Activated CD4-positive, alpha-beta T cell treated with anti-CD3 and anti-CD28 coated beads, Interleukin-2, amount 10 ng/mL, durations not matched to agents 7 days and 5 days (primary cell): ENCODE measurements around the gene RPL3. TPM values are rescaled to one million over a fixed set of nuclear protein-coding genes. Genes with fewer than 3 reads are reported as not detected.
"Not testable (repeated sequence)": the region's sequence is repeated elsewhere in the genome, so short reads cannot be mapped to it uniquely, and the experiment has no call there.

Experiments
- CTCF ChIA-PET: fragments of 350-600 bp; sonication (Branson Sonifier 250); formaldehyde crosslinking; loops from one replicate; lab custom pipeline; 2021; ENCODE audit warnings: antibody characterized with exemption; lab: Charles Lee
- POLR2A ChIA-PET: fragments of 350-600 bp; sonication (Branson Sonifier 250); formaldehyde crosslinking; loops from one replicate; lab custom pipeline; 2021; ENCODE audit warnings: antibody characterized with exemption; lab: Charles Lee
- DNase-seq: peaks from one replicate; pipeline ENCODE4 v3.0.0-alpha.2; 2020
- H3K27ac Mint-ChIP-seq: one replicate; pipeline ENCODE4 v1.8.0; 2021; ENCODE audit warnings: mild to moderate bottlenecking, moderate library complexity, mixed read lengths
- H3K27me3 Mint-ChIP-seq: one replicate; pipeline ENCODE4 v1.8.0; 2021; ENCODE audit warnings: mixed read lengths
- H3K36me3 Mint-ChIP-seq: one replicate; pipeline ENCODE4 v1.8.0; 2021; ENCODE audit warnings: low read depth, mixed read lengths
- H3K4me1 Mint-ChIP-seq: one replicate; pipeline ENCODE4 v1.8.0; 2021; ENCODE audit warnings: mixed read lengths
- H3K4me3 Mint-ChIP-seq: one replicate; pipeline ENCODE4 v1.8.0; 2021; ENCODE audit warnings: mild to moderate bottlenecking, moderate library complexity, mixed read lengths
- H3K9me3 Mint-ChIP-seq: one replicate; pipeline ENCODE4 v1.8.0; 2021; ENCODE audit warnings: mixed read lengths
- total RNA-seq, 2 experiments: library from RNA; stranded (reverse); gene quantifications; one replicate each; pipeline ENCODE4 v1.2.3, GENCODE V29; 2021

RPL3 gene
- total RNA-seq, 2 experiments from 2014 or later: 1,621 to 1,780 TPM

DNA sequence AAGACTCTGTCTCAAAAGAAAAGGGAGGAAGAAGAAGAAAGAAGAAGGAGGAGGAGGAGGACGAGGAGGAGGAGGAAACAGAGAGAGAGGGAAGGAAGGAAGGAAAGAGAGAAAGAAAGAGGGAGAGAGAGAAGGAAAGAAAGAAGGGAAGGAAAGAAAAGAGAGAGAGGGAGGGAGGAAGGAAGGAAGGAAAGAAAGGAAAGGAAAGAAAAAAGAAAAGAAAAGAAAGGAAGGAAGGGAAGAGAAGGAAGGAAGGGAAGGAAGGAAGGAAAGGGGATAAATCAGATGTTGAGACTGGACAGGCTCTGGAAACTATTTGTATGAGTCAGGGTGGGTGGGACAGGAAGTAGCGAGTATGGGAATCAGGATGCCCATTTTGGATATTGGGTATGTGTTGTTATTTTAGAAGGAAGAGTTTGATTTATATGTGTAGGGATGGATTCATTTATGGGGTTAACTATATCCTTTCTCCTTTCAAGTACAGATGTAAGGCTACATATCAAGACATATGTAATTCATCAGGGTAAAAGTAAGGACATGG, 6.0 kb upstream of the RPL3 start:
- no peaks in the 10 kb centered on the region for H3K9me3 Mint-ChIP-seq
- CTCF ChIA-PET: no interaction called here
- DNase-seq: no peak
- POLR2A ChIA-PET: no interaction called here
- no peak overlapping the region for H3K4me3 Mint-ChIP-seq
- H3K27ac Mint-ChIP-seq: no peak overlapping the region
- peaks cover 3% of the 10 kb centered on the region for H3K4me1 Mint-ChIP-seq
- H3K27me3 Mint-ChIP-seq: peaks cover 9% of the 10 kb centered on the region
- no peaks in the 10 kb centered on the region for H3K36me3 Mint-ChIP-seq

DNA sequence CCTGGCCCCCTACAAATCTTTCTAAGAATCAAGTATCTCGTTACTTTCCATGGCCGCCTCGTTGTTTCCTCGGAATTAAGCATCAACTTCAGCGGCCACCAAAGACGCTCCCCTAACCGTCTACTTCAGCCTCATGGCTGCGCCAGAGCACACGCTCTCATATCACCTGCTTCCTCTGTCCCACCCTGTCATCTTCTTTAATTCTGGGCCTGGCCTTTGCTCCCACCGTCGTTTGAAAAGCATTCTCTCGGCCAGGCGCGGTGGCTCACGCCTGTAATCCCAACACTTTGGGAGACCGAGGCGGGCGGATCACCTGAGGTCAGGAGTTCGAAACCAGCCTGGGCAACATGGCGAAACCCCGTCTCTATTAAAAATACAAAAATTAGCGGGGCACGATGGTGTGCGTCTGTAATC, 1.2 kb upstream of the RPL3 start:
- DNase-seq, H3K27me3 Mint-ChIP-seq, H3K9me3 Mint-ChIP-seq: not testable (repeated sequence)
- Mint-ChIP-seq H3K36me3 (peaks cover 38% of the 10 kb centered on the region), H3K27ac (peak overlapping the region; percentile 100), H3K4me3 (peak overlapping the region; percentile 95), H3K4me1 (peaks cover 34% of the 10 kb centered on the region)
- POLR2A ChIA-PET: interaction anchor here (1.2 kb wide), 1 partner anchor 172 kb away, joined by 3 read pairs; no protein-coding TSS in a partner anchor
- CTCF ChIA-PET: interaction anchor here (0.6 to 1.6 kb wide), 5 partner anchors 11 to 932 kb away, joined by 3 to 6 read pairs (median 3); no protein-coding TSS in a partner anchor

DNA sequence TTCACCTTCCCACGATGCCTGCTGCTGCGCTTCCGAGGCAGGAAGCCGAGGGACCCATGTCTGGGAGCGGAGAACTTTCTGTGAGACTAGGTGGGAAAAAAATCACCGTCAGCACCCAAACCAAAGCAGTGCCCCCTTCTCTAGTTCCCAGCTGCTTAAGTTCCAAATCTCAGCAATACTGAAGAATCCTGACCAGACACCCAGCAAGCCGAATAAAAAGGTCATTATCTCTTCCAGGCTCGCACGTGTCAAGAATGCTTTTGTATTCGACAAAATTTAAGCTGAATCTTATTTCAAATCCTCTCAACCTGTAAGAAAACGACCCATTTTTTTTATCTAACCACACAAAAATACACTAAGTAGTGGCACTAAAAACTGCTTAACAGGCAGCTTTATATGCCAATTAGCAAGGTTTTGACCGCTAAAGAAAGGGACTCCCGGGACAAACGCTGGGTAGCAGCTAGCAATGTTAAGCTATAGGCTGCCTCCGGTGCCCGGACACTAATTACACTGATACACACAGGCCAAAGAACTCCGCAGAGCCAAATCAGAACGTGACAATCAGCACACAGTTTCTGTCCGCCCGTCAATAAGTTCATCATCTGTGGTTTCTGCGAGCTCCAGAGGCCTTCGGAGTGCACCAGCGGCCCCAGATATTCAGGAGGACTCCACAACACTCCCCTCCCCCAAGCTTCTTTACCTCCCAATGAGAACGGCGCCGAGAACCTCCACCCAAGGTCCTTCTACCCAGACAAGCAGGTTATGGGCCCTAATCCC, 728 bp downstream of the RPL3 start:
- peak overlapping the region; percentile 100 for H3K27ac Mint-ChIP-seq
- ChIA-PET POLR2A (interaction anchor here (0.6 to 2.0 kb wide), 4 partner anchors 148 to 210 kb away, joined by 3 to 10 read pairs (median 5); partner anchors contain the start of gene ATF4), CTCF (interaction anchor here (0.6 to 5.2 kb wide), 9 partner anchors 12 to 210 kb away, joined by 3 to 36 read pairs (median 4); partner anchors contain the start of gene TAB1)
- peak; percentile 49 for DNase-seq
- no peaks in the 10 kb centered on the region for H3K9me3 Mint-ChIP-seq
- H3K36me3 Mint-ChIP-seq: peaks cover 56% of the 10 kb centered on the region
- peaks cover 43% of the 10 kb centered on the region for H3K4me1 Mint-ChIP-seq
- no peaks in the 10 kb centered on the region for H3K27me3 Mint-ChIP-seq
- peak overlapping the region; percentile 95 for H3K4me3 Mint-ChIP-seq

DNA sequence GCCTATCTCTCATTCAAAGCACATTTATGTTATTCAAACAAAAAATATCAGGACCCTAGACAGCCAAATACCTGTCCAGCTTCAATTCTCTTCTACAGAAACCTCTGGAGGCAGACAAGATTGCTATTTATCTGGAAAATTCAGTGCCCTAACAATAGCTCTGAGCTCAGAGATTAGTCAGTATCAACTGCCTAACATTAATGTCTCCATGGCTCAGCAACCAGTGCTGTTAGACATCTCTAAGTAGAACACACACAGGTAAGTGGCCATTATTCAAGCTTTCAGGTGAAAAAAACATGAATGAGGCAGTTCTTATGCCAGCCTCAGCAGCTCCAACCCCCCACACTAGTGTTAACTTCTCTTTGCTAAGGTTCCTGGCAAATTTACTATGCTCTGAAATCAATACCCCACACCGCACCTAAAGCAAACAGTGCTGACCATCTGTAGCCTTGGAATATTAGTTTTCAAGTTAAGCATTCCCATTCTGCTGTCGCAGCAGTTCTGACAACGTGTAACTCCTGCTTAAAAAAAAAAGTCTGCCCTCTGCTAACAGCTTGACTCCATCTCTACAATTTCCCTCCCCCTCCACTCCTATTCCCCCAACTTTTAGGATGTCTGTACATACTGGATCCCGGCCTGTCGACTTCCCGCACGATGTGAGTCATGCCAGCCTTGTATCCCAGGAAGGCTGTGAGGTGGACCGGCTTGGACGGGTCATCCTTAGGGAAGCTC, 1.5 kb downstream of the RPL3 start:
- Mint-ChIP-seq H3K36me3 (peaks cover 62% of the 10 kb centered on the region), H3K27ac (peak overlapping the region; percentile 100), H3K9me3 (no peaks in the 10 kb centered on the region), H3K4me1 (peaks cover 47% of the 10 kb centered on the region), H3K4me3 (peak overlapping the region; percentile 95), H3K27me3 (no peaks in the 10 kb centered on the region)
- no peak for DNase-seq
- ChIA-PET CTCF (interaction anchor here (0.6 to 5.2 kb wide), 15 partner anchors 9 to 211 kb away, joined by 3 to 36 read pairs (median 5); no protein-coding TSS in a partner anchor), POLR2A (interaction anchor here (0.6 to 2.0 kb wide), 2 partner anchors 202 kb away, joined by 3 to 10 read pairs; partner anchors contain the start of gene ATF4)

DNA sequence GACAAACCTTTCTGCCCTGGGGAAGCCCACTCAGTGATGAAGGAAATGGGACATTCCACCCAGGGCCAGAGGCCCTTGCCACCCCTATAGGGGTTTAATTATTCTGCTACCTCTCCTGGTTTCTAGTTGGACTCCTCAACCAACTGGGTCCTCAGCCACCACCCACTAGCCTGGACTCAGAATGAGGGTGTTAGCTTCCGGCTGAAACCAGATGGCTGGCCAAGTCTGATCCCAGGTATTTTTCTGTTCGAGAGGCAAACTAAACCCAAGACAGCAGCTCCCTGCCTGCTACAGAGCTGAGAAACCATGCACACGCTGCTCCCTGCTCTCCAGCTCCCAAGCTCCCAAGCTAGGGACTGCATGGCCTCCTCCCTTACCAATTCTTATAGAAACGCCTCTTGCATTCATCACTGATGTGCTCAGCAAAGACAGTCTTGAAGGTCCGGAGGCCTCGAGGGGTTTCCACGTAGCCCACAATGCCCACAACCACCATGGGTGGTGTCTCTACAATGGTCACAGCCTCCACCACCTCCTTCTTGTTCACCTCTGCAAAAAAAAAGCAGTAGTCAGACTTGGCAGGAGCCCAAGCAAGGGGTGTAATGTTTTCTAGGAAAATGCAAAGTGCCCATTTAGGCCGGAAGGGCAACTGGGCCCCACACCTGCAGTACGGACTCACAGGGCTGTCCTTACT, 2.2 kb downstream of the RPL3 start:
- POLR2A ChIA-PET: interaction anchor here (0.9 to 1.4 kb wide), 2 partner anchors 165 to 185 kb away, joined by 3 read pairs; partner anchors contain the start of genes CBX7 and MIEF1
- Mint-ChIP-seq H3K4me3 (peak overlapping the region; percentile 95), H3K27ac (peak overlapping the region; percentile 100), H3K36me3 (peaks cover 69% of the 10 kb centered on the region), H3K9me3 (no peaks in the 10 kb centered on the region), H3K4me1 (peaks cover 47% of the 10 kb centered on the region), H3K27me3 (no peaks in the 10 kb centered on the region)
- DNase-seq: no peak
- CTCF ChIA-PET: interaction anchor here (0.6 to 5.2 kb wide), 19 partner anchors 10 to 212 kb away, joined by 3 to 36 read pairs (median 3); no protein-coding TSS in a partner anchor

DNA sequence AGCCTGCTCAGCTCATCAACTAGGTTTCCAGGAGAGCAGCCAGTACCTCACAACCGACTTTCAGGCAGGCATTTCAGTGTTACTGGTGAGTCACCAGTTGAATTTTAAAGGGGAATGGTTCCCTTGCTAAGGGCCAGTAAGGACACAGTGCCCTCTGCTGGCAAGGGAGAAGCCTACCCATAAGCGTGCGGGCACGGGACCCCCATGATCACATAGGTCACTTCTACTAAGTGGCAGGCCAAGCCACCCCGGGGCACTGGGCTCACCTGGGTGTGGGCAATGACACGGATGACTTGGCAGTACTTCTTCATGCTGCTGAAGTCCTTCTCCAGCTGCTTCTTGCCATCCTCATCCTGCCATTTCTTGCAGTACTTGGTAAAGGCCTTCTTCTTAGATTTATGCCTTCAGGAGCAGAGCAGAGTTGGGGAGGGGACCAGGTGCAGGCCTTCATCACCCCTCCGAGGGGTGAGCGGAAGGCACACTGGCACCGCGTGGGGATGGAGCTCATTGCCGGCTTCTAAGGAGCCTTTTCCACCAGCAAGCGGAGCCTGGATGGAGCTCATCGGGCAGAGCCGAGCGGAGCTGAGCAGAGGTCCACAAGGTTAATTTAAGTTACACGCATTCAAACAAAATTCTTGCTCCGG, 2.9 kb downstream of the RPL3 start:
- H3K27me3 Mint-ChIP-seq: no peaks in the 10 kb centered on the region
- peak overlapping the region; percentile 100 for H3K27ac Mint-ChIP-seq
- peaks cover 48% of the 10 kb centered on the region for H3K4me1 Mint-ChIP-seq
- CTCF ChIA-PET: interaction anchor here (0.6 to 5.2 kb wide), 28 partner anchors 10 to 1683 kb away, joined by 3 to 36 read pairs (median 3); no protein-coding TSS in a partner anchor
- no peaks in the 10 kb centered on the region for H3K9me3 Mint-ChIP-seq
- POLR2A ChIA-PET: interaction anchor here (0.9 to 1.4 kb wide), 2 partner anchors 164 to 186 kb away, joined by 3 read pairs; partner anchors contain the start of genes CBX7 and MIEF1
- H3K36me3 Mint-ChIP-seq: peaks cover 71% of the 10 kb centered on the region
- peak; percentile 84 for DNase-seq
- H3K4me3 Mint-ChIP-seq: peak overlapping the region; percentile 95

DNA sequence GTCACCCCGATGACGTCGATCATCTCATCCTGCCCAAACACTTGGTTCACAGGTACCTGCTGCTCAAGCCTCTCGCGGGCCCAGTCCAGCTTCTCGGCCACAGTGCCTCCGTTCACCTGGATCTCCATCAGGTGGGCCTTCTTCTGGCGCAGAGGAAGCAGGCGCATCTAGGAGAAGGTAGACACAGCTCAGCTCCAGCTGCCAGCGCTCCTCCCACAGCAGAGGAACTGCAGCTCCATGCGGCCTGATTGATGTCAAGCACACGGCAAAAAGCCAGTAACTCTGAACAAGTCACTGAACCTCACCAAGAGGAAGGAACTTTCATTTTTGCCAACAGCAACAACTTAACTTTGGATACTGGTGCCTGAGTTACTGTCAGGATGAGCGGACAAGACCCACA, 4.0 kb downstream of the RPL3 start:
- Mint-ChIP-seq H3K27ac (peak overlapping the region; percentile 47), H3K27me3 (no peaks in the 10 kb centered on the region), H3K4me1 (peaks cover 51% of the 10 kb centered on the region), H3K36me3 (peaks cover 75% of the 10 kb centered on the region), H3K9me3 (no peaks in the 10 kb centered on the region), H3K4me3 (no peak overlapping the region)
- POLR2A ChIA-PET: no interaction called here
- DNase-seq: no peak
- CTCF ChIA-PET: interaction anchor here (0.7 to 5.2 kb wide), 15 partner anchors 9 to 445 kb away, joined by 3 to 36 read pairs (median 5); no protein-coding TSS in a partner anchor

DNA sequence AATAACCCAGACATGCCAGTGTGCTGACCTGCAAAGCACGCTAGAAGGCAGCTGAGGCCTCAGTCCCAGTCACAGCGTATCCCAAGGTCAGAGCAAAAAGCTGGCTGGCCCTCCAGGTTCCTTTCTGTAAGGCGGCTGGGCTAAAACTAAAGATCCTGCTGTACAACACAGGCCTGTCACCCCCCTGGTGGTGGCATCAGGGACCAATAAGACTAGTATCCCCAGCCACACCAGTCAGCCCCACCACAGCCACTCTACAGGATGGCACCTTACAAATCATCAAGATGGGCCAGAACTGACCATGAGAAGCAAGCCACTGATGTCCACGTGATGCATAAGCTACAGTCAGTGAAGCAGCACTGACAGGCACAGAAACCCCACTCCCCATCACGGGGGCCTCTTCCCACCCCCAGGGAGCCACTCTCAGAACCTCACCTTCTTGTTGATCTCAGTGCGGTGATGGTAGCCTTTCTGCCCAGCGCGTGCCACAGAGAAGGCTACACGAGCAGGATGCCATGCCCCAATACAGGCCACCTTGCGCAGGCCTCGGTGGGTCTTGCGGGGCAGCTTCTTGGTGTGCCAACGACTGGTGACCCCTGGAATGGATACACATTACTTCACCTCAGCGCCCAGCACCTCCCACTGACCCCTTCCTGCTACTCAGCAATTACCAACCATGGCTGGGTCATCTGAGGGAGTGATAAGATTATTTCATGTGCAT, 5.0 kb downstream of the RPL3 start:
- Mint-ChIP-seq H3K4me3 (no peak overlapping the region), H3K4me1 (peaks cover 53% of the 10 kb centered on the region), H3K9me3 (no peaks in the 10 kb centered on the region), H3K27me3 (no peaks in the 10 kb centered on the region), H3K36me3 (peaks cover 75% of the 10 kb centered on the region), H3K27ac (no peak overlapping the region)
- no peak for DNase-seq
- ChIA-PET POLR2A (no interaction called here), CTCF (interaction anchor here (0.5 to 5.2 kb wide), 6 partner anchors 8 to 281 kb away, joined by 3 to 36 read pairs (median 5); no protein-coding TSS in a partner anchor)

DNA sequence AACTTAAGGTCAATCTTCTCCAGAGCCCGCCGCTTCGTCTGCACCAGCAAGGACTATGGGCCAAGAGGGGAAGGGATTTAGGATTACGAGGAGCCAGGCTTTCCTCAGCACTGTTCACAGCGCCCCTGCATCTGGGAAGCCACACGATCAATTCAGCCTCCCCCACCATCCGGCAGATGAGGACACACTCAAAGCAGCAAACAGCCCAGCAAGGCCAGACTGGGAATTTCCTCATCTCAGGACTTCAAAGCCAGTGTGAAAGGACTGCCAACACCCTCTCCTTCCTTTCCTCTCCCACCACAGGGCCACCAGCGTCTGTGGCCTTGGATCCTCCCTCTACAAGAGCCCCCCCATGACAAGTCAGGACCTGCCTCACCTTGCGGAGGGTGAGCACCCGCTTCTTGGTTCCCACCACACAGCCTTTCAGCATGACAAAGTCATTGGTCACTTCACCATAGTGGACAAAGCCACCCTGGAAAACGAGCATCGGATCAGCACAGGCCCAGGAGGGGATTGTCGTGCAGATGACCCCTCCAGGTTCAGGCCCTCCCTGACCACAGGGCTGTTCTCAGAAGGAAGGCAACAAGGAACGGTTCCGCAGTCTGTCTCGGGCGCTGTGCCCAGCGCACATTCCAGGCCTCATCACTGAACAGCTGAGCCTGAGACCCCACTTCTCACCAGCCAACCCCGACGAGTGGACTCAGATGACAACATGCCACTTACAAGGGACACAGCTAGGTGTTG, 6.0 kb downstream of the RPL3 start:
- H3K27me3 Mint-ChIP-seq: no peaks in the 10 kb centered on the region
- POLR2A ChIA-PET: no interaction called here
- peaks cover 65% of the 10 kb centered on the region for H3K36me3 Mint-ChIP-seq
- no peak overlapping the region for H3K4me3 Mint-ChIP-seq
- no peak for DNase-seq
- H3K27ac Mint-ChIP-seq: no peak overlapping the region
- CTCF ChIA-PET: interaction anchor here (0.8 to 3.0 kb wide), 2 partner anchors 9 to 216 kb away, joined by 3 to 20 read pairs; no protein-coding TSS in a partner anchor
- no peaks in the 10 kb centered on the region for H3K9me3 Mint-ChIP-seq
- H3K4me1 Mint-ChIP-seq: peaks cover 56% of the 10 kb centered on the region

DNA sequence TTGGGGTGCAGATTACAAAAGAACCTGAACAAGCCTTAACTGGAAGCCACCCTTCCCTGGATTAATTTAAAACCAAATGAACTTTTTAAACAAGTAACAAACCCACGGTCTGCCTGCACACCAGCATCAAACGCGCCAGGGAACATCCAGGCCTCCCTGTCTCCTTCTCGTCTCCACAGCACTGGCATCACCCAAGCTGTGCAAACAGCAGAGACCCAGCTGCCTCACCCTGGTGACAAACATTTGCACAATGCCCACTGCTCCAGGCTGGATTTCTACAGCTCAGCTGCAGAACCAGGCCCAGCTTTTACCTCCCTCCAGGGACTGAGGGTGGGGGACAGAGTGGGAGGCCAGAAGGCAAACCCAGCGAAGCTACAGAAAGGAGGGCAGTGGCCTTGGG, 7.0 kb downstream of the RPL3 start:
- ChIA-PET POLR2A (no interaction called here), CTCF (interaction anchor here (1.2 kb wide), 1 partner anchor 217 kb away, joined by 3 read pairs; no protein-coding TSS in a partner anchor)
- H3K27me3 Mint-ChIP-seq: no peaks in the 10 kb centered on the region
- H3K9me3 Mint-ChIP-seq: no peaks in the 10 kb centered on the region
- peaks cover 46% of the 10 kb centered on the region for H3K4me1 Mint-ChIP-seq
- no peak overlapping the region for H3K27ac Mint-ChIP-seq
- peaks cover 55% of the 10 kb centered on the region for H3K36me3 Mint-ChIP-seq
- DNase-seq: no peak
- H3K4me3 Mint-ChIP-seq: no peak overlapping the region
